Breast epithelium (tissue), 4 donors: ENCODE measurements around the gene CRYGS. TPM values are rescaled to one million over a fixed set of nuclear protein-coding genes. Genes with fewer than 3 reads are reported as not detected.

Experiments
- DNase-seq, 2 donors: peaks; one replicate each; pipeline ENCODE4 v3.0.0-alpha.2; 2019; ENCODE audit warnings: low spot score in 2 of 2
- H3K27ac ChIP-seq, 2 donors: fragments of 200-600 bp; sonication (generic) in 1 of 2; one replicate each; pipeline ENCODE4 v1.5.1; 2016 to 2019; ENCODE audit warnings: mild to moderate bottlenecking in 1 of 2
- H3K27me3 ChIP-seq, 2 donors: fragments of 200-600 bp; sonication (generic) in 1 of 2; one replicate each; pipeline versions ENCODE4 v1.5.1 to v1.6.0; 2017 to 2019; ENCODE audit warnings: control low read depth in 1 of 2, mild to moderate bottlenecking in 1 of 2
- H3K36me3 ChIP-seq: fragments of 200-600 bp; one replicate; pipeline ENCODE4 v1.5.1; 2019
- H3K4me1 ChIP-seq, 2 donors: fragments of 200-600 bp; sonication (generic); one replicate each; pipeline ENCODE4 v1.5.1; 2016 to 2019; ENCODE audit warnings: control low read depth in 1 of 2
- H3K4me3 ChIP-seq, 3 donors: fragments of 200-600 bp; sonication (generic); 1 replicate in 2 of 3; 2 replicates in 1 of 3; pipeline ENCODE4 v1.5.1; 2016 to 2019; ENCODE audit warnings: mild to moderate bottlenecking in 3 of 3, moderate library complexity in 2 of 3
- H3K9me3 ChIP-seq, 2 donors: fragments of 200-600 bp; sonication (generic) in 1 of 2; one replicate each; pipeline ENCODE4 v1.5.1; 2016 to 2019; ENCODE audit warnings: control low read depth in 1 of 2
- CTCF ChIP-seq, 3 donors: fragments of 450-650 bp; IDR thresholded peaks; one replicate each; pipeline ENCODE4 v1.5.1; 2016 to 2017; ENCODE audit warnings: antibody characterized with exemption in 3 of 3, mild to moderate bottlenecking in 3 of 3, moderate library complexity in 3 of 3
- POLR2A ChIP-seq: fragments of 450-650 bp; IDR thresholded peaks from one replicate; pipeline ENCODE4 v1.6.1; 2016; ENCODE audit warnings: antibody characterized with exemption, mild to moderate bottlenecking, moderate library complexity
- POLR2AphosphoS5 ChIP-seq, 3 donors: sonication (generic); formaldehyde crosslinking; IDR thresholded peaks; one replicate each; pipeline ENCODE4 v1.6.1; 2017; ENCODE audit warnings: antibody characterized with exemption in 3 of 3
- intact Hi-C: fragments of 100-400 bp; cut with DNase I; formaldehyde crosslinking; loops from one replicate; pipeline ENCODE4 v1.15.1; 2023; ENCODE audit warnings: low total_unique reads
- total RNA-seq, 3 donors: library from RNA; depleted of rRNA; stranded (reverse); fragments of >200 nt; gene quantifications; one replicate each; pipeline ENCODE4 v1.1.0, GENCODE V29; 2016

Gene CRYGS
- total RNA-seq, 3 donors from 2014 or later = 3.8 to 5.9 (median 4.2) TPM

- no peak overlapping the region for H3K27ac ChIP-seq
- TF ChIP-seq CTCF (IDR thresholded peaks at IDR 0.05) (no peak), POLR2AphosphoS5 (IDR thresholded peaks at IDR 0.05) (no peak), POLR2A (no peak)
- DNase-seq = no peak
- H3K4me1 ChIP-seq = no peaks in the 10 kb centered on the region
- H3K9me3 ChIP-seq = no peaks in the 10 kb centered on the region
- H3K27me3 ChIP-seq = peaks cover 0 to 8% of the 10 kb centered on the region in 2 donors
- H3K36me3 ChIP-seq = no peaks in the 10 kb centered on the region
- H3K4me3 ChIP-seq = no peak overlapping the region
- intact Hi-C loops = no loop called here
These were observed 23.7 kb downstream of the CRYGS start for GRCh38 chr3:186520431-186520830.

DNA sequence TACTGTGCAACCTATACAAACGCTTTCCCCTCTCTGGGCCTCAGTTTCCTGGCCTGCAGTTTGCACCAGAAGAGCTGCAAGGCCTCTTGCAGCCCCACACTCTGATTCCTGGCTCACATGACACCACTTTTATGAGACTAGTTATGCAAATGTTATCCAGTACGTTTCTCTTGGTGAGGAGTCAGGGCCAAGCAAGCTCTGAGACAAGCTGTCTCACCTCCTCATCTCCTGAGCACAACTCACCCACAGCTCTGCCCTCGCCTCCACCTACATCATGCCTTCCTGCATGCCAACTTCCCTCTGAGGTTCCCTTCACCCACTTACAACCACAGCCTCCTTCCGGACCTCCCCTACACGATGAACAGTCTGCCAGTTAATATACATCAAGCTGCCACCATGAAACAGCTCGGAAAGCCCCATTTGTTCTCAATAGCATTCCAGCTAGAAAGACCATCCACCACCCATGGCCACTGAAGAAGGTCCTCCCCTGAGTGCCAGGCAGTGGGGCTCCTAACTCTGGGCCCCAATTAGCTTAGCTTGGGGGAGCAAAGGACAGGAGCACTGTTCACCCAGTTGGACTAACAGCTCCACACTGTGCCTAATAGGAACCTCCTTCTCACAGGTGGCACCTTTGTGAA, 25.0 kb downstream of the CRYGS start:
- Histone ChIP-seq H3K27me3 (peaks cover 0 to 8% of the 10 kb centered on the region in 2 donors), H3K36me3 (no peaks in the 10 kb centered on the region), H3K9me3 (no peaks in the 10 kb centered on the region), H3K4me3 (no peak overlapping the region), H3K4me1 (no peaks in the 10 kb centered on the region), H3K27ac (no peak overlapping the region)
- no peak for DNase-seq
- intact Hi-C loops = no loop called here
- no peak for TF ChIP-seq POLR2A
- TF ChIP-seq POLR2AphosphoS5 (IDR thresholded peaks at IDR 0.05) = no peak

- TF ChIP-seq POLR2A (no peak), POLR2AphosphoS5 (IDR thresholded peaks at IDR 0.05) (no peak), CTCF (IDR thresholded peaks at IDR 0.05) (no peak)
- intact Hi-C loops = no loop called here
- no peak for DNase-seq
- Histone ChIP-seq H3K36me3 (no peaks in the 10 kb centered on the region), H3K27ac (no peak overlapping the region), H3K27me3 (peaks cover 0 to 3% of the 10 kb centered on the region in 2 donors), H3K9me3 (no peaks in the 10 kb centered on the region), H3K4me1 (no peaks in the 10 kb centered on the region), H3K4me3 (no peak overlapping the region)
These were observed 27.0 kb downstream of the CRYGS start for GRCh38 chr3:186517218-186517617.

GRCh38 chr3:186516646-186517045, 27.5 kb downstream of the CRYGS start:
- intact Hi-C loops = no loop called here
- H3K27me3 ChIP-seq = peaks cover 0 to 3% of the 10 kb centered on the region in 2 donors
- no peaks in the 10 kb centered on the region for H3K36me3 ChIP-seq
- DNase-seq = no peak
- no peak overlapping the region for H3K4me3 ChIP-seq
- H3K4me1 ChIP-seq = no peaks in the 10 kb centered on the region
- no peak overlapping the region for H3K27ac ChIP-seq
- TF ChIP-seq POLR2A (no peak), CTCF (IDR thresholded peaks at IDR 0.05) (no peak), POLR2AphosphoS5 (IDR thresholded peaks at IDR 0.05) (no peak)
- H3K9me3 ChIP-seq = no peaks in the 10 kb centered on the region

DNA sequence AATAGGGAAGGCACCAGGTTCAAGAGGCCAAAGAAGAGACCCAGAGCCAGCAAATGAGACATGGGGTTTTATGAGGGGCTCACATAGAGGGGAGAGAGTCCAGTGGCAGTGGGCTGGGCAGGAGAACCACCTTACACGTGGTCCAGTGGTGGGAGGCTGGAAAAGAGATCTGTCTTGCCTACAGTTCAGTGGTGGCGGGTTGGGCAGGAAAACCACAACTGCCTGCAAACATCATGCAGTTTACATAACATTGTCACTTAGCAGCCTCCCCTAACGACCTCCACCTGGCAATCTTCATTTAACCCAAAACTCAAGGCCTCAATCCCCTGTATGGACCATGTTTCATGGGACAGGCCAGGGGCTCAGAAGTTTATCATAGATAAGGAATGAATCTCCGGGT, 29.1 kb downstream of the CRYGS start:
- Histone ChIP-seq H3K27ac (no peak overlapping the region), H3K36me3 (no peaks in the 10 kb centered on the region), H3K4me1 (no peaks in the 10 kb centered on the region), H3K9me3 (no peaks in the 10 kb centered on the region), H3K27me3 (peaks cover 0 to 3% of the 10 kb centered on the region in 2 donors), H3K4me3 (no peak overlapping the region)
- intact Hi-C loops = no loop called here
- TF ChIP-seq CTCF (IDR thresholded peaks at IDR 0.05) (no peak), POLR2AphosphoS5 (IDR thresholded peaks at IDR 0.05) (no peak), POLR2A (no peak)
- DNase-seq = no peak
